SK-MEL-5 (cell line): ENCODE results near the gene PRR19. TPM values are rescaled to one million over a fixed set of nuclear protein-coding genes. Genes with fewer than 3 reads are reported as not detected.

Source experiments
- DNase-seq: peaks from one replicate; pipeline ENCODE4 v3.0.0-alpha.2; 2016; ENCODE audit warnings: low read depth, low spot score
- in situ Hi-C: cut with HindIII; loops from 2 replicates; pipeline ENCODE4 v1.10.0; 2016; ENCODE audit warnings: low sequenced_read_pairs, high pct_unique_total_duplicates, low pct_unique_long_range_greater_than_20kb
- total RNA-seq: library from RNA; depleted of rRNA; stranded (reverse); fragments of >200 nt; shearing (Covaris generic); gene quantifications from 2 replicates; pipeline ENCODE4 v1.2.3, GENCODE V29; 2014

Gene PRR19
- total RNA-seq, 1 experiment from 2014 or later = 1.2 TPM

GRCh38 chr19:42289556-42290041, 12.3 kb upstream of the PRR19 start:
- in situ Hi-C loops = no loop called here
- DNase-seq = no peak

- DNase-seq = no peak
- in situ Hi-C loops = no loop called here
These were observed 11.8 kb upstream of the PRR19 start for GRCh38 chr19:42290136-42290522.

- peak; percentile 51 for DNase-seq
These were observed 11.2 kb upstream of the PRR19 start for GRCh38 chr19:42290523-42291434.

GRCh38 chr19:42291435-42291810, 10.5 kb upstream of the PRR19 start:
- no peak for DNase-seq
- in situ Hi-C loops = no loop called here

More at GRCh38 chr19:42290523-42291434, 11.2 kb upstream of the PRR19 start:
- in situ Hi-C loops = no loop called here

- no peak for DNase-seq
- in situ Hi-C loops = no loop called here
These were observed 9.6 kb upstream of the PRR19 start for GRCh38 chr19:42292042-42292960.

- in situ Hi-C loops = no loop called here
- DNase-seq = no peak
These were observed 9.0 kb upstream of the PRR19 start for GRCh38 chr19:42292963-42293362.

GRCh38 chr19:42293540-42293939, 8.4 kb upstream of the PRR19 start:
- DNase-seq = no peak
- in situ Hi-C loops = no loop called here

GRCh38 chr19:42293948-42294347, 8.0 kb upstream of the PRR19 start:
- no peak for DNase-seq
- in situ Hi-C loops = no loop called here

DNA sequence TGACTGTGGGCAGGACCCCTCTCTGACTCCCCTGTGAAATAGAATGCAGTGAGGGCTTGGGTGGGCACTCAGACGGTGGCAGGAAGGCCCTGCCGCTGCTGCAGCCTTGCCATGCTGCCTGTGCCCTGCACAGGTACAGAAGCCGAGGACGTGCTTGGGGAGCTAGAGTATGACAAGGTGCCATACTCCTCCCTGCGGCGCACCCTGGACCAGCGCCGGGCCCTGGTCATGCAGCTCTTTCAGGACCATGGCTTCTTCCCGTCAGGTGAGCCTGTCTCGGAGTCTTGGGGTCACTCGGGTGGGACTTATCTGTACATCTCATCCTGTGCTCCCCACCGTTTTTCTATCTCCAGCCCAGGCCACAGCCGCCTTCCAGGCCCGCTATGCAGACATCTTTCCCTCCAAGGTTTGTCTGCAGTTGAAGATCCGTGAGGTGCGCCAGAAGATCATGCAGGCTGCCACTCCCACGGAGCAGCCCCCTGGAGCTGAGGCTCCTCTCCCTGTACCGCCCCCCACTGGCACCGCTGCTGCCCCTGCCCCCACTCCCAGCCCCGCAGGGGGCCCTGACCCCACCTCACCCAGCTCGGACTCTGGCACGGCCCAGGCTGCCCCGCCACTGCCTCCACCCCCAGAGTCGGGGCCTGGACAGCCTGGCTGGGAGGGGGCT, 7.3 kb upstream of the PRR19 start:
- in situ Hi-C loops = no loop called here

GRCh38 chr19:42295342-42295741, 6.6 kb upstream of the PRR19 start:
- DNase-seq = no peak
- in situ Hi-C loops = no loop called here

More for the DNA sequence above, 7.3 kb upstream of the PRR19 start:
- no peak for DNase-seq

- peak; percentile 74 for DNase-seq
- in situ Hi-C loops = no loop called here
These were observed 6.0 kb upstream of the PRR19 start for GRCh38 chr19:42295831-42296525.

DNA sequence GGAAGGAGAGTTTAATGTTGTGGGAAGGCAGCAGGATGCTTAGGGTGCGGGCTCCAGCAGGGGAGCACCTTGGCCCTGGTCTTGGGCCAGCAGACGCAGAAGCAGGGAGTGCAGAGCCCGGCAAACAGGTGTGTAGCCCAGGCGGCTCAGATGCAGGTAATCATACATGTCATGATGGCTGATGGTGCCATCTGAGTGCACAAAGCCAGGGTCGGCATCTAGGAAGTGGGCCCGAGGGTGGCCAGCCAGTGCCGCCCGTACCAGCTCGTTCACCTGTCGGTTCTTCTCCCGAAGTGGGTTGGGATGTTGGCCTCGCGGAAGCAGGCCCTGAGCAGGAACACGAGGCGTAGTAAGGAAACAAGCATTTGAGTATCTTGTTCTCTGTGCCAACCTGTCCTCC, 4.9 kb upstream of the PRR19 start:
- DNase-seq = no peak
- in situ Hi-C loops = no loop called here

GRCh38 chr19:42303101-42303464, 1.2 kb downstream of the PRR19 start:
- in situ Hi-C loops = no loop called here
- DNase-seq = no peak

- DNase-seq = no peak
- in situ Hi-C loops = no loop called here
These were observed 1.9 kb downstream of the PRR19 start for GRCh38 chr19:42303876-42304275.

GRCh38 chr19:42306646-42307045, 4.7 kb downstream of the PRR19 start:
- in situ Hi-C loops = no loop called here
- DNase-seq = no peak

GRCh38 chr19:42309686-42310085, 7.8 kb downstream of the PRR19 start:
- no peak for DNase-seq
- in situ Hi-C loops = no loop called here

DNA sequence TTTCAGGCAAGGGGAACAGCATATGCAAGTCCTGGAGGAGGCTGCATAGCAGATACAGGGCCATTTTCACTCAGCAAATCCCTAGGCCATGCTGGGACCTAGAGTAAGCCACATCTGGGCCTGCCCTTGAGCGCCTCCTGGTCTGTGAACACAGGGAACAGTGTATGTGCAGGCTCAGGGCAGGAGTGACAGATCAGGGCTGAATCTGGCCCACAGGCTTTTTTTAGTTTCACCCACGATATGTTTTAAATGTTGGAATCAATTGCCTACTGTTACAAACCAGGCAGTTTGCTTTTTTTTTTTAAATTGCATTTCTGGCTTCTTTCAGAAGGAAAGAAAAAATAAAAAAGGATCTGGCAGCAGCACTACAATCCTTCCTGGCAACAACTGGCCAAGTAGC, 9.7 kb downstream of the PRR19 start:
- in situ Hi-C loops = no loop called here
- peak; percentile 81 for DNase-seq
